Measurements from ENCODE around the gene DSTN.

DNA sequence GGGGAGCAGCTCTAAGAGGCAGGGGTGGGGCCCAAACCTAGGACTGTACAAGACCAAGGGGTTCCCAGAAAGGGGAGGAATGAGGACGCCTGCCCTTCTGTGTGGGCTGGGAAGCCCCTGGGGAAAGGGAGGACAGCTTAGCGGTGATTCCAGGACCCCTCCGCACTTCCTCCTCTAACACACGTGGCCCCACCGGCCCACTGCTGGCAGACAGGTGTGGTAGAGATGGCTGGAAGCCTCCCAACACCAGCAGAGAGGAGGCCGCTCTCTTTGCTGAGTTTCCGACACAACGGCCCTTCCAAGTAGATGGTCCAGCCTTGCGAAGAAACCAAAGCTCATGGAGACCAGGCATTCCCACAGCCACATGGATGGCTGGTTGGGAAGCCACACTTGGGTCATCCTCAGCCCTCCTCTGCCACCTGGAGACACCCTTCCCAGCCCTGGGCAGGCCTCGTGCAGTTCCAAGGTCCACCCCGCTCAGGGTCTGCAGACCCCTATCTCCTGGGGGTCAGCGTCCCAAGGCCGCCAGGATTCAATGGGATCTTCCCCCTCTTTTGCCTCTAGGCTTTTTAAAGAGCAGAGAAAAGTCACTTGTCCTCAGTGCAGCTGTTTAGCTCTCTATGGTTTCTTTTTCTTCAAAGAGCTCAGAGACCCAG lies 68.2 kb downstream of the DSTN start:
- TF ChIP-seq, protein P1, sequence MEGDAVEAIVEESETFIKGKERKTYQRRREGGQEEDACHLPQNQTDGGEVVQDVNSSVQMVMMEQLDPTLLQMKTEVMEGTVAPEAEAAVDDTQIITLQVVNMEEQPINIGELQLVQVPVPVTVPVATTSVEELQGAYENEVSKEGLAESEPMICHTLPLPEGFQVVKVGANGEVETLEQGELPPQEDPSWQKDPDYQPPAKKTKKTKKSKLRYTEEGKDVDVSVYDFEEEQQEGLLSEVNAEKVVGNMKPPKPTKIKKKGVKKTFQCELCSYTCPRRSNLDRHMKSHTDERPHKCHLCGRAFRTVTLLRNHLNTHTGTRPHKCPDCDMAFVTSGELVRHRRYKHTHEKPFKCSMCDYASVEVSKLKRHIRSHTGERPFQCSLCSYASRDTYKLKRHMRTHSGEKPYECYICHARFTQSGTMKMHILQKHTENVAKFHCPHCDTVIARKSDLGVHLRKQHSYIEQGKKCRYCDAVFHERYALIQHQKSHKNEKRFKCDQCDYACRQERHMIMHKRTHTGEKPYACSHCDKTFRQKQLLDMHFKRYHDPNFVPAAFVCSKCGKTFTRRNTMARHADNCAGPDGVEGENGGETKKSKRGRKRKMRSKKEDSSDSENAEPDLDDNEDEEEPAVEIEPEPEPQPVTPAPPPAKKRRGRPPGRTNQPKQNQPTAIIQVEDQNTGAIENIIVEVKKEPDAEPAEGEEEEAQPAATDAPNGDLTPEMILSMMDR (conservative IDR thresholded peaks at IDR 0.05) = no peak
- TF ChIP-seq ZFX (IDR thresholded peaks at IDR 0.05) = no peak
